ENCODE results near the gene STX10.

STX10 gene

GRCh38 chr19:13097033-13097462, 53.1 kb downstream of the STX10 start:
- Mint-ChIP-seq H3K27me3 (ENCODE audit: low read depth) (peaks cover 81% of the 10 kb centered on the region), H3K27ac (no peak overlapping the region), H3K36me3 (ENCODE audit: low read depth) (no peaks in the 10 kb centered on the region), H3K4me3 (peak overlapping the region in 2 of 3 experiments; percentile 55 to 62), H3K4me1 (peaks cover 44% of the 10 kb centered on the region), H3K9me3 (no peaks in the 10 kb centered on the region)
- TF ChIP-seq, protein P1, sequence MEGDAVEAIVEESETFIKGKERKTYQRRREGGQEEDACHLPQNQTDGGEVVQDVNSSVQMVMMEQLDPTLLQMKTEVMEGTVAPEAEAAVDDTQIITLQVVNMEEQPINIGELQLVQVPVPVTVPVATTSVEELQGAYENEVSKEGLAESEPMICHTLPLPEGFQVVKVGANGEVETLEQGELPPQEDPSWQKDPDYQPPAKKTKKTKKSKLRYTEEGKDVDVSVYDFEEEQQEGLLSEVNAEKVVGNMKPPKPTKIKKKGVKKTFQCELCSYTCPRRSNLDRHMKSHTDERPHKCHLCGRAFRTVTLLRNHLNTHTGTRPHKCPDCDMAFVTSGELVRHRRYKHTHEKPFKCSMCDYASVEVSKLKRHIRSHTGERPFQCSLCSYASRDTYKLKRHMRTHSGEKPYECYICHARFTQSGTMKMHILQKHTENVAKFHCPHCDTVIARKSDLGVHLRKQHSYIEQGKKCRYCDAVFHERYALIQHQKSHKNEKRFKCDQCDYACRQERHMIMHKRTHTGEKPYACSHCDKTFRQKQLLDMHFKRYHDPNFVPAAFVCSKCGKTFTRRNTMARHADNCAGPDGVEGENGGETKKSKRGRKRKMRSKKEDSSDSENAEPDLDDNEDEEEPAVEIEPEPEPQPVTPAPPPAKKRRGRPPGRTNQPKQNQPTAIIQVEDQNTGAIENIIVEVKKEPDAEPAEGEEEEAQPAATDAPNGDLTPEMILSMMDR (IDR thresholded peaks at IDR 0.05; ENCODE audit: unreplicated experiment in 3 of 3): no peak

- H3K27me3 Mint-ChIP-seq (ENCODE audit: low read depth): peaks cover 78% of the 10 kb centered on the region
- H3K4me1 Mint-ChIP-seq: peaks cover 53% of the 10 kb centered on the region
- no peaks in the 10 kb centered on the region for H3K9me3 Mint-ChIP-seq
- TF ChIP-seq, protein P1 (IDR thresholded peaks at IDR 0.05; ENCODE audit: unreplicated experiment in 3 of 3): peak in 2 of 3 experiments; percentile 23 to 27
- peak overlapping the region; percentile 50 to 70 (median 52) for H3K4me3 Mint-ChIP-seq
- H3K36me3 Mint-ChIP-seq (ENCODE audit: low read depth): no peaks in the 10 kb centered on the region
- peak overlapping the region; percentile 10 to 58 (median 34) for H3K27ac Mint-ChIP-seq
These were observed 53.9 kb downstream of the STX10 start for GRCh38 chr19:13095934-13096927.

DNA sequence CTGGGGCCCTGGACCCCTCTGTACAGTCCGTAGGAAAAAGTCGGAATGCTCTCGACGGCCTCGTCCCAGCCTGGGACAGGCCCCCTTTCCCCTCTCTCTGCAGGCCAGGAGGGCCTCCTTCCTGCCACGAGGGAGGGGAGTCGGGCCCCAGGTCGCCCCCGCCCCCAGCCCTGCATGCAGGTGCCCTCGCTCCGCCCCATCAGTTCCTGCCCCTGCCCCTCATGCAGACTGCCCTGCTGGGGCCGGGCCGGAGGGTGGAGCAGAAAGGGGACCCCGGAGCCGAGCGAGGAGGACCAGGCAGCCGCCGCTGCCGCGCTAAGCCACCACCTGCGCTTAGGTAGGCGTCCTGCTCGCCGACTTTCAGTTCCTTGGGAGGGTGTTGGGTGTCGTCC, 54.8 kb downstream of the STX10 start:
- Mint-ChIP-seq H3K9me3 (no peaks in the 10 kb centered on the region), H3K4me1 (peaks cover 59% of the 10 kb centered on the region), H3K27me3 (ENCODE audit: low read depth) (peaks cover 77% of the 10 kb centered on the region), H3K27ac (no peak overlapping the region), H3K4me3 (peak overlapping the region in 1 of 3 experiments; percentile 70), H3K36me3 (ENCODE audit: low read depth) (no peaks in the 10 kb centered on the region)
- TF ChIP-seq, protein P1 (IDR thresholded peaks at IDR 0.05; ENCODE audit: unreplicated experiment in 3 of 3): no peak

- H3K27ac Mint-ChIP-seq: peak overlapping the region in 2 of 3 experiments; percentile 76 to 95
- H3K4me3 Mint-ChIP-seq: peak overlapping the region in 1 of 3 experiments; percentile 49
- peaks cover 75% of the 10 kb centered on the region for H3K27me3 Mint-ChIP-seq (ENCODE audit: low read depth)
- H3K36me3 Mint-ChIP-seq (ENCODE audit: low read depth): no peaks in the 10 kb centered on the region
- TF ChIP-seq, protein P1 (IDR thresholded peaks at IDR 0.05; ENCODE audit: unreplicated experiment in 3 of 3): no peak
- H3K9me3 Mint-ChIP-seq: no peaks in the 10 kb centered on the region
- H3K4me1 Mint-ChIP-seq: peaks cover 54% of the 10 kb centered on the region
These were observed 55.3 kb downstream of the STX10 start for GRCh38 chr19:13094771-13095392.

GRCh38 chr19:13094106-13094504, 56.1 kb downstream of the STX10 start:
- no peaks in the 10 kb centered on the region for H3K9me3 Mint-ChIP-seq
- peak overlapping the region in 1 of 3 experiments; percentile 10 for H3K4me3 Mint-ChIP-seq
- TF ChIP-seq, protein P1 (IDR thresholded peaks at IDR 0.05; ENCODE audit: unreplicated experiment in 3 of 3): no peak
- peaks cover 52% of the 10 kb centered on the region for H3K4me1 Mint-ChIP-seq
- H3K27me3 Mint-ChIP-seq (ENCODE audit: low read depth): peaks cover 69% of the 10 kb centered on the region
- H3K36me3 Mint-ChIP-seq (ENCODE audit: low read depth): no peaks in the 10 kb centered on the region
- peak overlapping the region in 2 of 3 experiments; percentile 76 to 95 for H3K27ac Mint-ChIP-seq
